Stimulated activated CD8-positive, alpha-beta memory T cell treated with anti-CD3 and anti-CD28 coated beads, Interleukin-7, amount 100 ng/mL, for 4 hours (primary cell): ENCODE measurements around the gene WDR7.
"Not testable (repeated sequence)": the region's sequence is repeated elsewhere in the genome, so short reads cannot be mapped to it uniquely, and the experiment has no call there.

ENCODE experiments used
- DNase-seq, 2 donors: peaks; one replicate each; pipeline ENCODE4 v3.0.0-alpha.2; 2020; ENCODE audit warnings: low read depth in 2 of 2

Gene WDR7

DNA sequence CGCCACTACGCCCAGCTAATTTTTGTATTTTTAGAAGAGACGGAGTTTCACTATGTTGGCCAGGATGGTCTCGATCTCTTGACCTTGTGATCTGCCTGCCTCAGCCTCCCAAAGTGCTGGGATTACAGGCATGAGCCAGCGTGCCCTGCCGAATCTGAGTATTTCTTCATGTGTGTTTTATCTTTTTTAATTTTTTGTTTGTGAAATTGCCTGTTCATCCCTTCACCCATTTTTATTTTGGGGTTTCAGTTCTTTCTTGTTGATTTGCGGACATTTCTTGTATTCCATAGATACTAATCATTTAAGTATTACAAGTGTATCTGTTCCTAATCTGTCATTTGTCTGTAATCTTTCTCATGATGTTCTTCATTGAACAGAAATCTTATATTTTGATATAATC is 3.1 kb downstream of the WDR7 start:
- not testable (repeated sequence) for DNase-seq

DNA sequence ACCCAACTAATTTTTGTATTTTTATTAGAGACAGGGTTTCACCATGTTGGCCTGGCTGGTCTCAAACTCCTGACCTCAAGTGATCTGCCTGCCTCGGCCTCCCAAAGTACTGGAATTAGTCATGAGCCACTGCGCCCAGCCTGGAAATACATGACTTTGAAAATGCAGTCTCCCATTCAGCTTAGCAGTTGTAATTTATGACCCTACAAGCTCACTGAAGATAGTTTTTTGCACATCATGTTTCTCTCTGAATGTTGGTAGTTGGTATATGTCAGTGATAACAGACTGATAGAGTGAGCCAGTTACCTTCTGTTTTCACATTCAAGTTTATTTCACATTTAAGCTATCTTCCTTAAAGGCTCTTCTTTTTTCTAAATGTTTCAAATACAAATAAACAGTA is 7.1 kb downstream of the WDR7 start:
- no peak for DNase-seq

DNA sequence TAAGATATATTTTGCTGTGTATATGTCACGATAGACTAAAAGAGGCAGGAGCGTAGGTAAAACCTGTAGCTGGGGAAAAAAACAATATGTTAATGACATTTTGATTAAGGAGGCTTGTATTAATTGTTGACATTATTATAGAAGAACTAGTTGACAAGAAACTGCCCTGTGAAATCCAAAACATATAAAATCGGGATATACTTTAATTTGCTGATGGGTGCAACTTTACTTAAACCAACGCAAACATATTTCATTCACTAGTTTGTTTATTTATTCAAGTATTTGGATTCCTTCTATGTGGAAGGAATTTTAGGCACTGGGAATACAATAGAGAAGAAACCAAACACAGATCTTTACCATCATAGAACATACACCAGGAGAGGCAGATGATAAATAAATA is 8.0 kb downstream of the WDR7 start:
- DNase-seq = no peak

DNA sequence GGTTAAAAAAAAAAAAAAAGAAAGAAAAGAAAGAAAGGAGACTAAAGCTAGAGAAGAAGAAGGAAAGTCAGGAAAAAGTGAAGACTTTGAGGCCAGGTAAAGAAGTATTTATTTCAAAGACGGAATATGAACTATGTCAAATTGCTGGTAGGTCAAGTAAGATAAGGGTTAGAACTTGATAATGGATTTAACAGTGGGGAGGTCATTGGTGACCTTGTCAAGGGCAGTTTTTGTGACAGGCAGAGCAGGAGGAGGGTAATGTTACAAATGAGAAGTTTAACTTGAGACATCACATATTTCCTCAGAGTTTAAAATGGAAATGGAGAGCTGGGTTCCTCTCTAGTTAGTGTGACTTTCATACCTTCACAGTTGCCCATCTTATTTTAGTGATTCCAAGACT is 9.5 kb downstream of the WDR7 start:
- no peak for DNase-seq

DNA sequence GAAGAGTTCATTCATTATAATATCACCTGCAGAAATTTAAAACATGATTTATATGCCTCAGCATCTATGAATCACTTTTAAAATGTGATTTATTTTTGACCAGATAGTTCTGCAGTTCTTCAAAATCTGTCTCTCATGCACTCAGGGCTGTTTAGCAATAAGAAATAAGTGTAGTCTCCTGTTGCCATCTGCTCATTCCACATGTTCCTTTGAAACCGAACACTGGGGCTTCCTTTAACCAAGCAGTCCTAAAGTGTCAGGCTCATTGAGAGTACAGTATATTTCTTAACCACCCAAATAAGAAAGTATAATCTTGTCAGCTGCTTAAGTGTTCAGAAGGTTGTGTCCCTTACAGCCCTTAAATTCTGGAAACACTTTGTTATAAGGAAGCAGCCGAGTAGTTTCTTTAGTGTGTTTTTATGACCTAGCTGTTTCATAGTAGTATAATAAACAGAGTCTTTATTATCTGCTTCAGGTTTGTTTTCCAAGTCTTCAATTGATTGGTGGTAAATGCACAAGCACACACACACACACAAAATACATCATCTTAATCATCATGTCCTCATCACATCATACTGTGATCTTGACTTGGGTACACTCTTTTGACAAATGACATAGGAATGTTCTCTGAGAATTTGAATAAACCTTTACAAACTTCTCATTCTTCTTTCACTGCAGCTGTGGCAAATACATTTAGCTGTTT is 10.4 kb downstream of the WDR7 start:
- no peak for DNase-seq

DNA sequence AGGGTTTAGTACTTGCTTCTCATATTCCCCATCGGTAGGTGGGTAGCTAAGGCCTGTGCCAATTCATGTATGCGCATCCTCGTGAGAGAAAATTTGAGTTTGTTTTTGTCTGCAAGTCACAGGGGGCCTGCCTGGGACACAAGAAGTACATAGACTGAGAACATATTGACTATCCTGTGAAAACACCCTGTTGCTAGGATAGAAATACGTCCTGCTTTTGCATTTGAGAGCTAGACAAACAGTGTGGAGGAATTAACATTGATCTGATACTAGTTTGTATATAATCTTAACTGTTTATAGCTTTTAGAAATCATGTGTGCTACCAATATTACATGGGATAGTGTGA is 10.9 kb downstream of the WDR7 start:
- no peak for DNase-seq

DNA sequence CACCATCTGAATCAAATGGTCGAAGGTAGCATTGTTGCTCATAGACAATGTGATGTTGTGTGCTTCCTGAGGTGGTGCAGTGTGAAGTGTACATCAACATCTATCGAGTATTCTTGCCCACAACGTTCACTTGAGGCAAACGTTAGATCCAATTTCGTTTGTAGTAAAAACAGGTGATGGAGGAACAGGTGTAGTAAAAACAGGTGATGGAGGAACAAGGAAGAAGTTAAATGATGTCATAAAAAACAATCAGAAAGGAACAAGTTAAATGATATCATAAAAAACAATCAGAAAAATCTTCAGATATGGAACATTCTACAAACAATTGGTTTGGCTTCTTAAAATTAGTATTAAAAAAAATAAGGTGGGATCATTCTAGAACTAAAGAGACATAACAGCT is 11.3 kb downstream of the WDR7 start:
- no peak for DNase-seq

DNA sequence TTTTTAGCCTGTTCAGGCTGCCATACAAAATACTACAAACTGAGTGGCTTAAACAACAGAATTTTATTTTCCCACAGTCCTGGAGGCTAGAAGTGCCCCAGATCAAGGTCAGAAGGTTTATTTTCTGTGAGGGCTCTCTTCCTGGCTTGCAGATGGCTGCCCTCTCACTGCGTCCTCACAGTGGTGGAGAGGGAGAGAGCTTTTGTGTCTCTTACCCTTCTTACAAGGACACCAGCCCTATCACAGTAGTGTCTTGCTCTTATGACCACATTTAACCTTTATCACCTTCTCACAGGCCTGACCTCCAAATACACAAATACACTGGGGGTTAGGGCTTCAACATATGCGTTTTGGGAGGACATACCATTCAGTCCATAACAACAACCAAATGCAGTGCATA is 11.7 kb downstream of the WDR7 start:
- no peak for DNase-seq

DNA sequence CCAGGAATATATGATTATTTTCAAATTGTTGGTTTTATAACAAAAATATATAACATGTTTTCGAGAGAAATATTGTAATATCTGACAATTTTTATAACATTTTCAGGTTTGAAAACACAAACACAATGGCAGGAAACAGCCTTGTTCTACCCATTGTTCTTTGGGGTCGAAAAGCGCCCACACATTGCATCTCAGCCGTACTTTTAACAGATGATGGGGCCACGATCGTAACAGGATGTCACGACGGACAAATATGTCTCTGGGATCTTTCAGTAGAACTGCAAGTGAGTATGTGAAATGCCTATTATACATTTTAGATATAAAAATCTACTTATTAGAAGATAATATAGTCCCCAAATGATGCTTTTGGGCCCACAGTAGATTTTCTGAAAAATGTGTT is 21.2 kb downstream of the WDR7 start:
- DNase-seq = no peak

DNA sequence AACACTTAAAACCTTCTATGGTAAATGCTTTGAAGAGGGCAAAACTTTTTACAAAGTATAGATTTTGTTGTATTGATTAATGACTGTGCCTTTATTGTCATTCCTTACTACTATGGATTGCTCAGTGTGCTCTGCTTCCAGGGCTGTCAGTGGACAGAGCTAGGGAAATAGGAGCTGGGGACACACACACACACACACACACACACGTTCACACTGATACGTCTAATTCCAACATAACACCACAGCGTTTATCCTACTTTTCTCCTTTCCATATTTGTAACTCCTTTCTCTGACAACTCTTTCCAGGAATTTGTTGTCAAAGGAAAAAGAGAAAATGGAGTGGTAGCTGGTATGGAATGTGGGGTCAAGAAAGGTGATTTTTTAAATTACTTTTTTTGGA is 21.8 kb downstream of the WDR7 start:
- no peak for DNase-seq

DNA sequence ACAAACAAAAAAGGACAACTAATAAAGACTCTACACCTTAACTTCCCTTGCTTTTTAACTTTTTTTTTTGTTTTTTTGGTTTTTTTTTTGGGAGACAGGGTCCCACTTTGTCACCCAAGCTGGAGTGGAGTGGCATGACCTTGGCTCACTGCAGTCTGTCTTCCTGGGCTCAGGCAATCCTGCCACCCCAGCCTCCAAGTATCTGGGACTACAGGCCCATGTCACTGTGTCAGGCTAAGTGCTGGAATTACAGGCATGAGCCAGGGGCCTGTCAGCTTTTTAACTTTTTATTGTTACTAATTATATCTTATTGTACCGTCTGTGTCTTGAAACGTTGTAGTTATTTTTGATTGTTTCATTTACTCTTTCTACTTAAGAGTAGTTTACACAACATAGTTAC is 25.5 kb downstream of the WDR7 start:
- no peak for DNase-seq

DNA sequence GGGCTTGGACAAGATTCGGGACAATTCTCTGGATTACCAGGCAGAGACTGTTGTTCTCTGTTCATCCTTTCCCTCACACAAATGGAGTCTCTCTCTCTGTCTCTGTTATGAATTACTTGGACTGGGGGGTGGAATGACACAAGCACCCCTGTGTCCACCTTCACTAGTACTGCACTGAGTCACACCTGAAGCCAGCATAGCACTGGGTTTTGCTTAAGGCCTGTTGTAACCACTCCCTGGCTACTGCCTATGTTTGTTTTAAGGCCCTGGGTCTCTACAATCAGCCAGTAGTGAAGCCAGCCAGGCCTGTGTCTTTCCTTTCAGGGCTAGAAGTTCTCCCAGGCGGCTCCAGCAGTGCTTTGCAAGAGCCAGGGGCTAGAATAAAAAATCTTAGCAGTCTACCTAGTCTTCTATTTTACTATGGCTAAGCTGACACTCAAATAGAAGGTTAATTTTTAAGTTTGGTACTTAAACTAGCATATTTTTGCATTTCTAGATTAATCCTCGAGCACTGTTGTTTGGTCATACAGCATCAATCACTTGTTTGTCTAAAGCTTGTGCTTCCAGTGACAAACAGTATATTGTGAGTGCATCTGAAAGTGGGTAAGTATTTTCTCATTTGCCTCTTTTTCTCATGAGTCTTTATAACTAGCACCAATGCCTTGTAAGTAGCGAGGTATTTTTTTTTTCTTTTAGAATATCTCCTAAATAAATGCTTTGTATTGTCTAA is 27.8 kb downstream of the WDR7 start:
- DNase-seq = no peak

DNA sequence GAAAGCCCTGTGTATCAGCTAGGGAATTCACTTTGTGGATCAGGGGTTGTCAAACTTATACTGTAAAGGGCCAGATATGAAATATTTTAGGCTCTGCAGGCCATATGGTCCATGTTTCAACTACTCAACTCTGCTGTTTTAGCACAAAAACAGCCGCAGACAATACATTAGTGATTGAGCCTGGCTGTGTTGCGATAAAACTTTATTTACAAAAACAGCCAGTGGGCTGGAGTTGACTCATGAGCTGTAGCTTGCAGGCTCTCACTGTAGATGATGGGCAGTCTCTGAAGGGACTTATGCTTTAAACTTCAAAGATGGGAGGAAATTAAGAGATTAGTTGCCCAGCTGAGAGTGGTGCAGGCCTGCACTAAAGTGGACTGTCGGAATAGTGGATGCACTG is 33.1 kb downstream of the WDR7 start:
- DNase-seq = no peak

DNA sequence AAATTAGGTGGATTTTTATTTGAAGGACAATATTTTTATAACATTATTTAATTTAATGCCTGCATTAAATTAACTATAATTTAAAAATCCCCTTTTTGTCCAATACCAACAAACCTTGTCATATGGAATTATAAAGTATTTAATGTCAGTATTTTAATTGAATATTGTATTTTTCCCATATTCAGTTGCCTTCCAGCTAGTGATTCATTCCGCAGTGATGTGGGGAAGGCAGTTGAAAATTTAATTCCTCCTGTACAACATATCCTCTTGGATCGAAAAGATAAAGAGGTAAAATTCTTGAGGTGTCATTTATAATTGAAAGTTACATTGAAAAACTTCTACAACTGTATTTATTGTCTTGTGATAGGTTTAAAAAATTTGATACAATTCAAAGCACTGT is 40.4 kb downstream of the WDR7 start:
- no peak for DNase-seq

DNA sequence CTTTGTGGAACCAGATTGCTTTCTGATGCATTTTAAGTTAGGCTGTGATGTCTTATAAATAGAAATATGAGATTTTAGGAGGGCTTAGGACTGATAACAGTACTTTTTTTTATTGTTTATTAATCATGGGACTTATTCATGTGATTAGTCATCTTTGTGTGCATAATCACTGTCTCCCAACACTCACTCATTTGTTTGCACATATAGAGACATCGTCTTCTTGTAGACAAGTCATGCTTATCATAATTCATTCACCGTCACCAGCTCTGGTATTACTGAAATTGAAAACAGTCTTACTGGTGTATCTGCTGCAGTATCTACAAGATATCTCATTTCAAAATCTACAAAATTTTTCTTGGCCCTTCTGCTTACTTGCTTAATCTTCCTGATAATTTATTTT is 45.8 kb downstream of the WDR7 start:
- no peak for DNase-seq

DNA sequence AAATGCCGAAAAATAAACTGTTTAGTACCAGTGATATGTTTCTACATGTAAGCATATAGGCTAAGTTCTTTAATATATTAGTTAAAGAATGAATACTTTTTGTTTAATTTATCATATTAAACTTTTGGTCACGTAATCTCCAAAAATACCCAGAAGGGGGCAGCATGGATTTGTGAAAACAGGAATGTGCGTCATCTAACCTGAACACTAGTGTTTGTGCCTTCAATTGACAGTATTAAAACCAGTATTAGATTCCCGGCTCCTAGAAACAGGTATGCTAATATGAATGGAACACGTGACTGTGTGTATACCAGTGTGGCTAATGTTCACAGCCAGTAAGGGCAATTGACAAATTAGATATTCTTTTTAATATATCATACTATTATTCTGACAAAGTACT is 51.8 kb downstream of the WDR7 start:
- no peak for DNase-seq

DNA sequence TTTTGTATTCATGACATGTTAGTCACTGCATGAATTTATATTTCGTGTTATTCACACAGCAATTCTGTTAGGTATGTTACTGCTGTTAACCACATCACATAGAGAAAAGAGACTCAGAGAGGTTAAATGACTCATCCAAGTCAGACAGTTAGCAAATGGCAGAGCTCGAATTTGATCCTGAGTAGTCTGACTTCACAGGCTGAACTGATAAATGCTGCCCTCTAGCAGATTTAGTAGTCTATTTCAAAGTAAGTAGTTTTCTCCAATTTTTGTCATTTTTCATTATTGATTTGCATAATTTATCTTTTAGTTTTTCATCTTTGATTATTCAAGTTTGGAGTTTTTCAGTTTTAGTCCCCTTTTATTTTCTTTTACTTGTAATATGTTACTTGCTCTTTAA is 58.3 kb downstream of the WDR7 start:
- peak; percentile 3 to 24 for DNase-seq

DNA sequence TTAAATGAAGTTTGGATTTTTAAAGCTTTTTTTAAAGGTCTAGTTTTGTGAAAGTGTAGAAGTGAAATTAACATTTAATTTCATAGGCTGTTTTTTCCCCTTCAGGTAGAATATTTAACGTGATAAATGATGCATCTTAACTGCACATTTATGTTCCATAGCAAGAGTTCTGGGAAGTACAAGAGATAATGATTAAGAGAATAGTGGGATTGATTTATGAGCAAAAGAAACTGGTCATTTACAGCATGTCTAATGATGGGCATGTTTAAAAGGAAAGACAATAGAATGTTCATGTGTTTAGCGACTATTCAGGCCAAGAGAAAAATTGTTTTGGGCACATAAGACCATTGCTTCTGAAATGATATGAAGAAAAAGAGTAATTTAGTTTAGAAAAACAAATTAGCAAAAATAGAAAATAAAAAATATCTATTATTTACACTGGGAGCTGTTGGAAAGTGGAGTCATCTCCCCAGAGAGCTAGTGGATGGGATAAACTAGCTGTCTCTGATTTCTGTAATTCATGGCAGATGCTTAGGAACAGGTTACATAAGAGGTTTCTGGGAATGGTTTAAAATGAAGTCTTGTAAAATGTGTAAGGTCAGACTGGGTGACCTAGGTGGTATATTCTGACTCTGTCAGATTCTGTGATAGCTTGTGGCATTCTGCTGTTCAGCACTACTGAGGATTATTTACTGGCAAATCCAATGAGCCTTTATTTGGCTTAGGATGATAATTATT is 60.7 kb downstream of the WDR7 start:
- no peak for DNase-seq

DNA sequence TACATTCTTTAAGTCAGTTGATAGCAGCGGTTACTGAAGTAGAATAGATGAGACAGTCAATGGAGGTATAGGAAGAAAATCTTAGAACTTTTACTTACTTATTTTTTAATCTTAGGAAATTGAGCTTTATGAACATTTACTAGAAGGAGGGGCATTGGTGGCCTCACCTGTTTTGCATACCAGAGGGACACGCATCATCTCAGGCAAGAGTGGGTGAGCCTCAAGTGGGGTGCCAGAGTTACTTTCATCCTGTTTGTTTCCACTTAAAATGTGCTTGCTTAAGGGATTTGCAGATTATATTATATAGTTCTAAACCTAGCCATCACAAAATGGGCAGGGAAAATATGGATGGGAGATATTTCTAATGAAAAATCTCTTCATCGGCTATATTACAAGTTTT is 61.6 kb downstream of the WDR7 start:
- no peak for DNase-seq

DNA sequence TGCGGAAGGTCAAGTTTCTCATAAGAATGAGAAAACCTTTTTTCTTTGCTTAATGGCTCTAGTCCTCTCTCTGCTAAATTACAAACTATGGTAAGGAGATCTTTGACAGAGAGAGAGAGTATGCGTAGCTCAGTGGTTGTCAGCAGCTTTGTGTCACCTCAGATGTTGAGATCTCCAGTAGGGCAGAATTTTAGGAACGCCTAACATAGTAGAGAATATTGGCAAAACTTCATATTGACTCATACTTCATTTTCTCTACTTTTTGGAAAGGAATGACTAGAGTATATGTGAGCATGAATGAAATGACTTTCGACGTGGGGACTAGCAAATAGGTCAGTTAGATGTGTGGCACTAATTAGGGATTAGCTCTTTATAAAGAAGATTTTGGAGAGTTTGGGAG is 64.0 kb downstream of the WDR7 start:
- DNase-seq = no peak

DNA sequence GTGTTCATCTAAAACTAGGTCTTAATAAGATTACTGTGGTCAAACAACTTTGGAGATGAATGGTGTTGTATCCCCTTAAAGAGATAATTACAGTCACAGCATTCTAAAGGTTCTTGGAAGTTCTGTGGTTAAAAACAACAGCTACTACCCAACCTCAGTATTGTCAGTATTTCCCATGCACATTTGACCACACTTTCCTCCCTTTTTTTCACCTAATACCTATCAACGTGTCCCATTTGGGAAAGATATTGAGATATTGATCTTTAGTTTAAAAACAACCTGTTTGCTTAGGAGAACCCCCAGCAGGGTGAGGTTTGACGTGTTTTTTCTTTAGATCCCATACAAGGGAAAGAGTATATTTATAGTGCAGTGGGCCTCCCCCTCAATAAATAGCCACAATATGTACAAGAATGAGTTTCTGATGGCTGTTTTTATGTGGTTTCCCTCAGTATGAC is 65.6 kb downstream of the WDR7 start:
- no peak for DNase-seq

DNA sequence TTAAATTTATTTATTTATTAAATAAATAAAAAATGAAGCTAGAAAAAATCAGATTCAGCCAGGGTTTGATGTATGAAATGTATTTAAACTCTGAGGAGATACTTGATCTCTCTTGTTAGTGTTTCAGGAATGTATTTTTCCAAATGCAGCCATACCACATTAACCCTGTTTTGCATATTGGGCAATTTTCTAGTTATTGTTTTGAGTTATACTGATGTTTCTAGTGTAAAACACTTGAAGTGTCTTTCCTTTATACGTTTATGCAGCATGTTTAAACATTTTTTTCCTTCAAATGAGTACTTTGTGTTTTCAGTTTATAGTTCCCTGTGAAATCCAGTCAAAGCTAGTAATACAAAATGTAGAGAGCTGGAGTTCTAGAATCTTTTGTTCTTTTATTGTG is 69.9 kb downstream of the WDR7 start:
- no peak for DNase-seq

DNA sequence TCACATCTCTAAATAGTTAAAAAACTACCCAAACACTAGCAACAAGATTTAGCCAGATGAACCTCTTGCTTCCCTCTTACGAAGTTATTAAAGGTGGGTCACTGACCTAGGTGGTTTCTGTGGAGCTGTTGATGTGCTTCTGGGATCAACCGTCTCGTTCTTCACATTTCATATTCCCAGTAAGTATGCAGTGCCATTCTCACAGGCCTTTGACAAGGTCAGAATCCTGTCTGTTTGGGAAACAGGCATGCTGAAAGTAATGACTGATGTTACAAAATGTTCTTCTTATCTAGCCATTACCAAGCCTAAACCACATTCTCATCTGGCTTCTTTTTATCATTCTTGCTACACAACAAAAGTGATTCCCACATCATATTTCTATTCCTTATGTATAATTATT is 70.3 kb downstream of the WDR7 start:
- DNase-seq = no peak
